HCT116 (cell line): ENCODE measurements around the gene URB1.

Source experiments
- CBX3 ChIP-seq: IDR thresholded peaks from 2 replicates; pipeline ENCODE4 v1.6.1; 2012; ENCODE audit warnings: low read depth
- CTCF ChIP-seq, 3 experiments: fragments of 200-600 bp in 1 of 3; sonication (generic) in 1 of 3; IDR thresholded peaks in 2 of 3; conservative IDR thresholded peaks in 1 of 3; 2 replicates each; pipeline ENCODE4 v1.5.1; 2012 to 2017; ENCODE audit warnings: low read depth in 2 of 3, low read length in 2 of 3, antibody characterized with exemption in 1 of 3, borderline replicate concordance in 1 of 3, control low read depth in 1 of 3, mild to moderate bottlenecking in 1 of 3, mixed read lengths in 1 of 3, mixed run types in 1 of 3, moderate library complexity in 1 of 3; ENCODE audit not compliant: insufficient read depth in 1 of 3
- EGR1 ChIP-seq: IDR thresholded peaks from 2 replicates; pipeline ENCODE4 v1.6.1; 2012; ENCODE audit warnings: low read depth
- EZH2 ChIP-seq: fragments of 200-600 bp; sonication (generic); IDR thresholded peaks from 2 replicates; pipeline ENCODE4 v1.6.1; 2017; ENCODE audit warnings: antibody characterized with exemption, mixed run types
- MAX ChIP-seq: IDR thresholded peaks from 2 replicates; pipeline ENCODE4 v1.6.1; 2012
- POLR2A ChIP-seq: IDR thresholded peaks from 2 replicates; pipeline ENCODE4 v1.7.0; 2011; ENCODE audit warnings: borderline replicate concordance; ENCODE audit not compliant: insufficient read depth, insufficient read length; ENCODE audit errors: extremely low read depth
- POLR2AphosphoS5 ChIP-seq: IDR thresholded peaks from 2 replicates; pipeline ENCODE4 v1.6.1; 2011; ENCODE audit warnings: mild to moderate bottlenecking, low read depth, low read length, moderate library complexity
- RAD21 ChIP-seq: IDR thresholded peaks from 2 replicates; pipeline ENCODE4 v1.6.1; 2012; ENCODE audit warnings: low read depth, mild to moderate bottlenecking
- REST ChIP-seq: IDR thresholded peaks from 2 replicates; pipeline ENCODE4 v1.6.1; 2012; ENCODE audit warnings: low read depth
- SIN3A ChIP-seq: IDR thresholded peaks from 2 replicates; pipeline ENCODE4 v1.6.1; 2012; ENCODE audit warnings: low read depth
- SP1 ChIP-seq: IDR thresholded peaks from 2 replicates; pipeline ENCODE4 v1.6.1; 2012; ENCODE audit warnings: low read depth
- SRF ChIP-seq: IDR thresholded peaks from 2 replicates; pipeline ENCODE4 v1.6.1; 2012; ENCODE audit warnings: low read depth
- TCF7L2 ChIP-seq: IDR thresholded peaks from 2 replicates; pipeline ENCODE4 v1.7.0; 2011; ENCODE audit warnings: borderline replicate concordance, inconsistent platforms; ENCODE audit not compliant: insufficient read depth, insufficient read length; ENCODE audit errors: extremely low read depth
- YY1 ChIP-seq: IDR thresholded peaks from 2 replicates; pipeline ENCODE4 v1.6.1; 2011; ENCODE audit warnings: low read length, low read depth, moderate library complexity, mild to moderate bottlenecking; ENCODE audit not compliant: insufficient replicate concordance; ENCODE audit errors: extremely low read depth

GRCh38 chr21:32347977-32348376 is 44.8 kb downstream of the URB1 start:
- no peak for TF ChIP-seq POLR2AphosphoS5
- TF ChIP-seq CTCF (IDR thresholded peaks at IDR 0.05 in 2 of 3, conservative IDR thresholded peaks at IDR 0.05 in 1 of 3; ENCODE audit: borderline replicate concordance in 1 of 3, insufficient read depth in 1 of 3, low read depth in 2 of 3, low read length in 2 of 3): no peak
- no peak for TF ChIP-seq CBX3
- TF ChIP-seq EZH2: no peak
- no peak for TF ChIP-seq RAD21
- TF ChIP-seq SIN3A: no peak
- TF ChIP-seq POLR2A: no peak
- TF ChIP-seq TCF7L2: no peak
- TF ChIP-seq MAX: no peak
- no peak for TF ChIP-seq YY1
- TF ChIP-seq EGR1: no peak
- no peak for TF ChIP-seq SRF
- no peak for TF ChIP-seq REST
- no peak for TF ChIP-seq SP1
